ENCODE results near the gene GRM4.

DNA sequence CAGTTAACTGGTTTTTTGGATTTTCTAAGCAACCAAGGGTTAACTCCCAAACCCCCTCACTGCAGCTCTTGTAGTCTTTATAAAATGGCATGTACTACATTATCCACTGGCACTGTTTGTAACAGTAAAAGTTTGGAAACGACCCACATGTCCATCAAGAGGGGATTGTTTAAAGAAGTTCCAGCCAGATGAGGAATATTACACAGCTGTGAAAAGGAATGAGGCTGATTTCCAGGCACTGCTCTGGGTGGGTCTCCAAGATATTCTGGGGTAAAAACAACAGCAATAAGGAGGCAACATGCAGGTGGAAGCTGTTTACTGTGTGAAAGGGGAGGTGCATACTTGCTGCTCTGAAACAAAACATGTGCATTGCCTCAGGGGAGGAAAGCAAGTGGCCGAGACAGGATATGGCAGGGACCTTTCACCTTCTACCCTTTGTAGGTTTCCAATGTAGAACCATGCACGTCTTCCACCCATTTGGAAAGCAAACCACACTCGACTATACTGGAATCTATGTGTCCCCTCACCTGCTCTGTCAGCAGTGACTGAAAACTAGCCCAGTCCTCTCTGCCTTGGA lies 51.9 kb downstream of the GRM4 start:
- TF ChIP-seq, protein P1, sequence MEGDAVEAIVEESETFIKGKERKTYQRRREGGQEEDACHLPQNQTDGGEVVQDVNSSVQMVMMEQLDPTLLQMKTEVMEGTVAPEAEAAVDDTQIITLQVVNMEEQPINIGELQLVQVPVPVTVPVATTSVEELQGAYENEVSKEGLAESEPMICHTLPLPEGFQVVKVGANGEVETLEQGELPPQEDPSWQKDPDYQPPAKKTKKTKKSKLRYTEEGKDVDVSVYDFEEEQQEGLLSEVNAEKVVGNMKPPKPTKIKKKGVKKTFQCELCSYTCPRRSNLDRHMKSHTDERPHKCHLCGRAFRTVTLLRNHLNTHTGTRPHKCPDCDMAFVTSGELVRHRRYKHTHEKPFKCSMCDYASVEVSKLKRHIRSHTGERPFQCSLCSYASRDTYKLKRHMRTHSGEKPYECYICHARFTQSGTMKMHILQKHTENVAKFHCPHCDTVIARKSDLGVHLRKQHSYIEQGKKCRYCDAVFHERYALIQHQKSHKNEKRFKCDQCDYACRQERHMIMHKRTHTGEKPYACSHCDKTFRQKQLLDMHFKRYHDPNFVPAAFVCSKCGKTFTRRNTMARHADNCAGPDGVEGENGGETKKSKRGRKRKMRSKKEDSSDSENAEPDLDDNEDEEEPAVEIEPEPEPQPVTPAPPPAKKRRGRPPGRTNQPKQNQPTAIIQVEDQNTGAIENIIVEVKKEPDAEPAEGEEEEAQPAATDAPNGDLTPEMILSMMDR (IDR thresholded peaks at IDR 0.05; ENCODE audit: low read depth, low read length): no peak
- TF ChIP-seq POLR2A (IDR thresholded peaks at IDR 0.05; ENCODE audit: extremely low read depth, insufficient read length): no peak

All from NB4 (cell line).